Measurements from ENCODE around the gene YPEL2. TPM values are rescaled to one million over a fixed set of nuclear protein-coding genes. Genes with fewer than 3 reads are reported as not detected.

The YPEL2 gene
- 14.1 TPM for total RNA-seq

DNA sequence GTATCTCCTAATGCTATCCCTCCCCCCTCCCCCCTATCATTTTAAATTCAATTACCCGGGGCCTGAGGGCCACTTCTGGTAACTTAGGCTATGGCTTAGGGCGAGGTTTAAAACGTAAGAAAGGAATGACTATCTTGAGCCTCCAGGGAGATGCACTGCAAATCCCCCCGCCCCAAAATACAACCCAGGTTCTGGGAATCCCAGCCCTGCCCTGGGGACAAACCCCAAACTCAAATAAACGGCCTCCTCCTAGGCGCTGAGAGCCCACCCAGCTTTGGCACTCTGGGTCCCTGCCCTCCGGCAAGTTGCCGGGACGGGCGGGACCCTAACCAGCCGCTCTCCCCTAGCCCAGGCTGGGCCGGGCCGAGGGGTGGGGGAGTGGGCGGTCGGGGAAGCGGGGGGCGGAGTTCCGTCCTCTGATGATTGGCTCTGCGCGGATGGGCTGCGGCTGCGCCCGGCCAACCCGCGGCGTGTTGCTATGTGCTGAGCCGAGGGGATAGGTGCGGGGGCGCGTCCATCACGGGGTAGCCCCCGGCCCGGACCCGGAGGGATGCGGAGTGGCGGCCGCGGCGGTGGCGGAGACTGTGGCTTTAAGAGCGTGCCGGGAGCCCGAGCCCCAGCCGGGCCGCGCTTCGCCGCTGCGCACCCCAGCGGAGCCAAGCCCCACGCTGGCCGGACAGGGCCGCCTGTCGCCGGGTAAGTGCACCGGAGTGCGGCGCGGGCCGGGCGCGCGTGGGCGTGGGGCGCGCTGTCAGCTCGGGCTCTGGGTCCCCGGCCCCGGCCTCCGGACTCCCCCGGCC is at the start of gene YPEL2:
TSS of gene YPEL2 (plus strand) at position 527 of the 800 bp plus-strand sequence. CDS start 21,755 bp downstream, outside the sequence.

Small RNAs within 50 kb of the gene (small RNA-seq; reads per million reads assigned to genes)
- gene MIR4729 (ENCODE audit: low replicate concordance): not detected

Other genes starting within 250 kb of the YPEL2 start
- gene TRIM37, start 224.8 kb upstream of the YPEL2 start, total RNA-seq: 110 TPM
- gene SKA2, start 176.5 kb upstream of the YPEL2 start, total RNA-seq: 92.6 TPM
- gene PRR11, start 175.9 kb upstream of the YPEL2 start, total RNA-seq: 2.8 TPM
- gene SMG8, start 121.6 kb upstream of the YPEL2 start, total RNA-seq: 28.5 TPM
- gene GDPD1, start 111.1 kb upstream of the YPEL2 start, total RNA-seq: 40.7 TPM
- 86.7 TPM for gene DHX40, start 234.0 kb downstream of the YPEL2 start, total RNA-seq